Measurements from ENCODE around the gene FBXO31. TPM values are rescaled to one million over a fixed set of nuclear protein-coding genes. Genes with fewer than 3 reads are reported as not detected.

Gene FBXO31
- total and polyA plus RNA-seq, 9 of the 15 experiments (the other 6 are each of a cell fraction or from before 2014, with no cell fraction given), result 0.18 to 33.3 (median 10.9) TPM

GRCh38 chr16:87391950-87392820, 8.6 kb upstream of the FBXO31 start, which contains the start of gene MAP1LC3B (continued):
- TF ChIP-seq KLF16 (IDR thresholded peaks at IDR 0.05), result no peak
- TF ChIP-seq HDAC2 (IDR thresholded peaks at IDR 0.05), result no peak
- peak; percentile 85; the same call in 1 of the 2 replicates for TF ChIP-seq ZNF584 (CRISPR knock-in tag; IDR thresholded peaks at IDR 0.05; ENCODE audit: low read depth)
- no peak for TF ChIP-seq ZNF12 (CRISPR knock-in tag; IDR thresholded peaks at IDR 0.05)
- TF ChIP-seq ZNF699 (CRISPR knock-in tag; IDR thresholded peaks at IDR 0.05; ENCODE audit: insufficient replicate concordance), result no peak
- no peak for TF ChIP-seq TRIM25 (IDR thresholded peaks at IDR 0.05; ENCODE audit: borderline replicate concordance)
- peak; percentile 36; the same call in 1 of the 2 replicates for TF ChIP-seq NCOR1 (IDR thresholded peaks at IDR 0.05)
- no peak for TF ChIP-seq PTRF (tag; IDR thresholded peaks at IDR 0.05)
- no peak; the same call in 1 of the 2 replicates for TF ChIP-seq TCF7 (IDR thresholded peaks at IDR 0.05; ENCODE audit: borderline replicate concordance)
- TF ChIP-seq, protein P1, sequence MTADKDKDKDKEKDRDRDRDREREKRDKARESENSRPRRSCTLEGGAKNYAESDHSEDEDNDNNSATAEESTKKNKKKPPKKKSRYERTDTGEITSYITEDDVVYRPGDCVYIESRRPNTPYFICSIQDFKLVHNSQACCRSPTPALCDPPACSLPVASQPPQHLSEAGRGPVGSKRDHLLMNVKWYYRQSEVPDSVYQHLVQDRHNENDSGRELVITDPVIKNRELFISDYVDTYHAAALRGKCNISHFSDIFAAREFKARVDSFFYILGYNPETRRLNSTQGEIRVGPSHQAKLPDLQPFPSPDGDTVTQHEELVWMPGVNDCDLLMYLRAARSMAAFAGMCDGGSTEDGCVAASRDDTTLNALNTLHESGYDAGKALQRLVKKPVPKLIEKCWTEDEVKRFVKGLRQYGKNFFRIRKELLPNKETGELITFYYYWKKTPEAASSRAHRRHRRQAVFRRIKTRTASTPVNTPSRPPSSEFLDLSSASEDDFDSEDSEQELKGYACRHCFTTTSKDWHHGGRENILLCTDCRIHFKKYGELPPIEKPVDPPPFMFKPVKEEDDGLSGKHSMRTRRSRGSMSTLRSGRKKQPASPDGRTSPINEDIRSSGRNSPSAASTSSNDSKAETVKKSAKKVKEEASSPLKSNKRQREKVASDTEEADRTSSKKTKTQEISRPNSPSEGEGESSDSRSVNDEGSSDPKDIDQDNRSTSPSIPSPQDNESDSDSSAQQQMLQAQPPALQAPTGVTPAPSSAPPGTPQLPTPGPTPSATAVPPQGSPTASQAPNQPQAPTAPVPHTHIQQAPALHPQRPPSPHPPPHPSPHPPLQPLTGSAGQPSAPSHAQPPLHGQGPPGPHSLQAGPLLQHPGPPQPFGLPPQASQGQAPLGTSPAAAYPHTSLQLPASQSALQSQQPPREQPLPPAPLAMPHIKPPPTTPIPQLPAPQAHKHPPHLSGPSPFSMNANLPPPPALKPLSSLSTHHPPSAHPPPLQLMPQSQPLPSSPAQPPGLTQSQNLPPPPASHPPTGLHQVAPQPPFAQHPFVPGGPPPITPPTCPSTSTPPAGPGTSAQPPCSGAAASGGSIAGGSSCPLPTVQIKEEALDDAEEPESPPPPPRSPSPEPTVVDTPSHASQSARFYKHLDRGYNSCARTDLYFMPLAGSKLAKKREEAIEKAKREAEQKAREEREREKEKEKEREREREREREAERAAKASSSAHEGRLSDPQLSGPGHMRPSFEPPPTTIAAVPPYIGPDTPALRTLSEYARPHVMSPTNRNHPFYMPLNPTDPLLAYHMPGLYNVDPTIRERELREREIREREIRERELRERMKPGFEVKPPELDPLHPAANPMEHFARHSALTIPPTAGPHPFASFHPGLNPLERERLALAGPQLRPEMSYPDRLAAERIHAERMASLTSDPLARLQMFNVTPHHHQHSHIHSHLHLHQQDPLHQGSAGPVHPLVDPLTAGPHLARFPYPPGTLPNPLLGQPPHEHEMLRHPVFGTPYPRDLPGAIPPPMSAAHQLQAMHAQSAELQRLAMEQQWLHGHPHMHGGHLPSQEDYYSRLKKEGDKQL (CRISPR knock-in tag; IDR thresholded peaks at IDR 0.05; ENCODE audit: borderline replicate concordance), result no peak; the same call in 1 of the 2 replicates
- no peak; the same call in none of the 2 replicates for TF ChIP-seq ZBTB17 (CRISPR knock-in tag; IDR thresholded peaks at IDR 0.05)
- TF ChIP-seq MIER1 (IDR thresholded peaks at IDR 0.05; ENCODE audit: low read depth), result no peak
- TF ChIP-seq ILF3 (IDR thresholded peaks at IDR 0.05; ENCODE audit: borderline replicate concordance), result peak; percentile 77; the same call in 1 of the 2 replicates
- TF ChIP-seq PCBP1 (IDR thresholded peaks at IDR 0.05; ENCODE audit: low read depth, low read length, poor library complexity, severe bottlenecking), result peak; percentile 87
- no peak for TF ChIP-seq HSF4 (CRISPR knock-in tag; IDR thresholded peaks at IDR 0.05; ENCODE audit: borderline replicate concordance)
- TF ChIP-seq, protein P2, sequence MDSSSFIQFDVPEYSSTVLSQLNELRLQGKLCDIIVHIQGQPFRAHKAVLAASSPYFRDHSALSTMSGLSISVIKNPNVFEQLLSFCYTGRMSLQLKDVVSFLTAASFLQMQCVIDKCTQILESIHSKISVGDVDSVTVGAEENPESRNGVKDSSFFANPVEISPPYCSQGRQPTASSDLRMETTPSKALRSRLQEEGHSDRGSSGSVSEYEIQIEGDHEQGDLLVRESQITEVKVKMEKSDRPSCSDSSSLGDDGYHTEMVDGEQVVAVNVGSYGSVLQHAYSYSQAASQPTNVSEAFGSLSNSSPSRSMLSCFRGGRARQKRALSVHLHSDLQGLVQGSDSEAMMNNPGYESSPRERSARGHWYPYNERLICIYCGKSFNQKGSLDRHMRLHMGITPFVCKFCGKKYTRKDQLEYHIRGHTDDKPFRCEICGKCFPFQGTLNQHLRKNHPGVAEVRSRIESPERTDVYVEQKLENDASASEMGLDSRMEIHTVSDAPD (CRISPR knock-in tag; IDR thresholded peaks at IDR 0.05), result no peak
- TF ChIP-seq HDGF (IDR thresholded peaks at IDR 0.05), result no peak
- no peak for TF ChIP-seq PRMT5 (CRISPR knock-in tag; IDR thresholded peaks at IDR 0.05)
- TF ChIP-seq FOXJ3 (CRISPR knock-in tag; IDR thresholded peaks at IDR 0.05), result no peak
- TF ChIP-seq ELF4 (CRISPR knock-in tag; IDR thresholded peaks at IDR 0.05), result no peak; the same call in 1 of the 2 replicates

All from K562 (cell line).